Lower lobe of right lung (tissue), 2 donors: ENCODE data around the gene MCM6. TPM values are rescaled to one million over a fixed set of nuclear protein-coding genes. Genes with fewer than 3 reads are reported as not detected.
"Not testable (repeated sequence)": the region's sequence is repeated elsewhere in the genome, so short reads cannot be mapped to it uniquely, and the experiment has no call there.

Source experiments
- ATAC-seq, 2 donors: fragments of 200-7000 bp; cut with Tn5 transposase; one replicate each; pipeline ENCODE4 v1.9.1; 2020 to 2022; ENCODE audit warnings: mild to moderate bottlenecking in 2 of 2, moderate library complexity in 2 of 2
- DNase-seq: peaks from one replicate; pipeline ENCODE4 v3.0.0-alpha.2; 2020
- H3K27ac ChIP-seq: fragments of 200-600 bp; one replicate; pipeline ENCODE4 v1.8.0; 2022
- H3K27me3 ChIP-seq: fragments of 200-600 bp; one replicate; pipeline ENCODE4 v1.8.0; 2022; ENCODE audit warnings: low read depth
- H3K36me3 ChIP-seq: fragments of 200-600 bp; one replicate; pipeline ENCODE4 v1.8.0; 2022; ENCODE audit warnings: mild to moderate bottlenecking
- H3K4me1 ChIP-seq: fragments of 200-600 bp; one replicate; pipeline ENCODE4 v1.8.0; 2022
- H3K4me3 ChIP-seq: fragments of 200-600 bp; one replicate; pipeline ENCODE4 v1.8.0; 2022; ENCODE audit warnings: mild to moderate bottlenecking
- H3K9me3 ChIP-seq: fragments of 200-600 bp; one replicate; pipeline ENCODE4 v1.8.0; 2022
- intact Hi-C: fragments of 100-400 bp; cut with DNase I; formaldehyde crosslinking; loops from one replicate; pipeline ENCODE4 v1.11.0; 2022
- total RNA-seq: library from RNA; stranded (reverse); fragmentation: NEBNext Ultra II Directional; extraction: Animal tissue kit (Norgen Biotek cat#: 25700); gene quantifications from one replicate; pipeline ENCODE4 v1.2.1, GENCODE V29; 2021
- TF ChIP-seq, protein P1 (sequence below): fragments of 200-600 bp; IDR thresholded peaks from one replicate; pipeline ENCODE4 v1.8.0; 2022; ENCODE audit warnings: antibody characterized with exemption, mild to moderate bottlenecking
- donor health status: DM: no; HTN: yes; CAD: no; lungs with severe emphysema.

Gene MCM6
- total RNA-seq, 1 donor from 2014 or later = 8.7 TPM

DNA sequence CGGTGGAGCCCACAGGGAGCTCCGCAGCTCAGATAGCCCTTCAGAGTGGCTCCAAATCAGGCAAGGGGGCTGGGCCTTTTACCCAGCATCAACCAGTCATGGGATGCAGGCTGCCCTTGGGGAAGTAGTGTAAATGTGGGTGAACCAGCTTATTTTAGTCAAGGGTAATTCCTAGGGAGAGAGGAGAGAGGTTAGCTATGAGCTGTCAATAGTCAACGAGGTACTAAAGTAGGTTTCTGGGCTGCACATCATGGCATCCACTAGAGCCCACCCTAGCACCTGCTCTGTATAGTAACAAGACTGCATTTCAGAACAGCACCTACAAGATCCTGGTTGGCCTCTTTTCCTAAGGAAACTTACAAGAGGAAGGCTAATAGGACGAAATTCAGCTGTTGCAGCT lies 9.5 kb upstream of the MCM6 start:
- ATAC-seq = no peak
- no peak for DNase-seq
- no peak overlapping the region for H3K27ac ChIP-seq
- no peaks in the 10 kb centered on the region for H3K4me1 ChIP-seq
- no peak overlapping the region for H3K4me3 ChIP-seq
- intact Hi-C loops = no loop called here
- H3K27me3 ChIP-seq = peaks cover 10% of the 10 kb centered on the region
- no peaks in the 10 kb centered on the region for H3K36me3 ChIP-seq
- H3K9me3 ChIP-seq = no peaks in the 10 kb centered on the region
- TF ChIP-seq, protein P1, sequence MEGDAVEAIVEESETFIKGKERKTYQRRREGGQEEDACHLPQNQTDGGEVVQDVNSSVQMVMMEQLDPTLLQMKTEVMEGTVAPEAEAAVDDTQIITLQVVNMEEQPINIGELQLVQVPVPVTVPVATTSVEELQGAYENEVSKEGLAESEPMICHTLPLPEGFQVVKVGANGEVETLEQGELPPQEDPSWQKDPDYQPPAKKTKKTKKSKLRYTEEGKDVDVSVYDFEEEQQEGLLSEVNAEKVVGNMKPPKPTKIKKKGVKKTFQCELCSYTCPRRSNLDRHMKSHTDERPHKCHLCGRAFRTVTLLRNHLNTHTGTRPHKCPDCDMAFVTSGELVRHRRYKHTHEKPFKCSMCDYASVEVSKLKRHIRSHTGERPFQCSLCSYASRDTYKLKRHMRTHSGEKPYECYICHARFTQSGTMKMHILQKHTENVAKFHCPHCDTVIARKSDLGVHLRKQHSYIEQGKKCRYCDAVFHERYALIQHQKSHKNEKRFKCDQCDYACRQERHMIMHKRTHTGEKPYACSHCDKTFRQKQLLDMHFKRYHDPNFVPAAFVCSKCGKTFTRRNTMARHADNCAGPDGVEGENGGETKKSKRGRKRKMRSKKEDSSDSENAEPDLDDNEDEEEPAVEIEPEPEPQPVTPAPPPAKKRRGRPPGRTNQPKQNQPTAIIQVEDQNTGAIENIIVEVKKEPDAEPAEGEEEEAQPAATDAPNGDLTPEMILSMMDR = no peak

DNA sequence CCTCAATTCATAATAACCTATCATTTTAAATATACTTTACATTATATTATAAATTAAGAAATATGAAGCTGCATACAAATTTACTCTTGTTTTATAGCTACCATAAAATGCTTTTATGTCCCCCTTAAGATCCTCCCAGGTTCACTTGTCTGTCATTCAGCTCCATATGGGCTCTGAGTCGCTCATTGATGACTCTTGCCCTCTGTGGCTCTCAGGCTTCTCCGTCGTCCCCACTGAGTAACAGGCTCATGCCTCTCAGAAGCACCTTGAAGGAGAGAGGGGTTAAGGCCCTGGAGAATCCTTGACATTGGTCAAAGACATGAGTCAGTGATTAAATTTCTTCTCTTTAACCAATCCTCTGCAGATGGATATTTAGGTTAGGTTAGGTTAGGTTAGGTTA lies 6.2 kb upstream of the MCM6 start:
- no peak for DNase-seq
- TF ChIP-seq, protein P1 = no peak
- intact Hi-C loops = no loop called here
- Histone ChIP-seq H3K9me3 (no peaks in the 10 kb centered on the region), H3K4me3 (no peak overlapping the region), H3K36me3 (no peaks in the 10 kb centered on the region), H3K27me3 (peaks cover 10% of the 10 kb centered on the region), H3K27ac (no peak overlapping the region), H3K4me1 (no peaks in the 10 kb centered on the region)
- ATAC-seq = no peak

DNA sequence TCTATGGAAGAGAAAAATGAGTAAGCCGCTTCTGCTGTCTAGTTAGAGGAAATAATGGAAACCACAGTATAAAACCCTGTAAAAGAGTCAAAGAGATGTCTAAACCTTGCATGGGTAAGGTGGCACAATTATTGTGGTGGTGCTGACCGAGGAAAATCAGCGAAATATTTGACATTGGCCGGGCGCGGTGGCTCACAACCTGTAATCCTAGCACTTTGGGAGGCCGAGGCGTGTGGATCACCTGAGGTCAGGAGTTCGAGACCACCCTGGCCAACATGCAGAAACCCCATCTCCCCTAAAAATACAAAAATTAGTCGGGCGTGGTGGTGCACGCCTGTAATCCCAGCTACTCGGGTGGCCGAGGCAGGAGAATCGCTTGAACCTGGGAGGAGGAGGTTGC lies 527 bp upstream of the MCM6 start:
- Histone ChIP-seq H3K4me1 (peaks cover 17% of the 10 kb centered on the region), H3K27ac (peak overlapping the region; percentile 82), H3K4me3 (peak overlapping the region; percentile 82)
- H3K9me3 ChIP-seq, DNase-seq, ATAC-seq, H3K36me3 ChIP-seq, intact Hi-C loops, H3K27me3 ChIP-seq: not testable (repeated sequence)

DNA sequence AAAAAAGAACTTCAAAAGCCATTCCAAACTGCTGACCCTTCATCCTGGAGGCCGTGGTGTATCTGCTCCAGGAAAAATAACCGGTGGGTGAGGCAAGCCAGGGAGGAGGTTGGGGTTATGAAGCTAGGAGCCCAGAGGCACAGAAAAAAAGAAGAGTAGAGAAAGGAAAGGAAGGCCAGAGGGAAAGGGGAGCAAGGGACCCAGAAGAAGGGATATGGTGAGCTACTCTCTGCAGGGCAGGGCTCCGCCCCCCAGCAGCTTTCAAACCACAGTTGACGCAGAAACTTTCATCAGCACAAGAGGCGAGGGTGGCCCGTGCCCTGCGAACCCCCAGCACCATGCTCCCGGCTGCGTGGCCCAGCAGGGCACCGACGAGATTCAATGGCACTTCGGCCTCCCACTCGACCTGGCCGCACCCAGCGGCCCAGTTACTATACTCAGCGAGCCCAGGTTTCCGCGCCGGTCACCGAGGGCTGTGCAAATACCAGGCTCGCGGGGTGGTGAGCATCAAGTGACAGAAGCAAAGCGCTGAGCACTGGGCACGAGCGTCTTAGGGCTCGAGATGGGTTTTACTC lies 665 bp downstream of the MCM6 start:
- H3K9me3 ChIP-seq = no peaks in the 10 kb centered on the region
- peak overlapping the region; percentile 82 for H3K27ac ChIP-seq
- H3K36me3 ChIP-seq = peaks cover 10% of the 10 kb centered on the region
- intact Hi-C loops = no loop called here
- no peaks in the 10 kb centered on the region for H3K27me3 ChIP-seq
- DNase-seq = peak; percentile 77
- TF ChIP-seq, protein P1 = no peak
- peak overlapping the region; percentile 82 for H3K4me3 ChIP-seq
- H3K4me1 ChIP-seq = peaks cover 17% of the 10 kb centered on the region
- peak; percentile 77 to 82 for ATAC-seq

DNA sequence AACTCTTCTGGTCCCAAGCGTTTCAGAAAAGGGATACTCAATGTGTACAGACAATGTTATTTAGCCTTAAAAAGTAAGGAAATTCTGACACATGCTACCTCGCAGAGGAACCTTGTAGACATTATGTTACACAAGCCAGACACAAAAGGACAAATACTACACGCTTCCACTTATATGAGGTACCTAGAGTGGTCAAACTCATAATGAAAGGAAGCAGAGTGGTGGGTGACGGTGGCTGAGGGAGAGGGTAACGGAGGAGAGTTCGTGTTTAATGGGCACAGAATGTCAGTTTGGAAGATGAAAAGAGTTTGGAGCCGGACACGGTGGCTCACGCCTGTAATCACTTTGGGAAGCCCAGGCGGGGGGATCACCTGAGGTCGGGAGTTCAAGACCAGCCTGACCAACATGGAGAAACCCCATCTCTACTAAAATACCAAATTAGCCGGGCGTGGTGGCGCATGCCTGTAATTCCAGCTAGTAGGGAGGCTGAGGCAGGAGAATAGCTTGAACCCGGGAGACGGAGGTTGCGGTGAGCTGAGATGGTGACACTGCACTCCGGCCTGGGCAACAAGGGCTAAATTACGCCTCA lies 1.4 kb downstream of the MCM6 start:
- DNase-seq (no peak), ATAC-seq (no peak)
- peaks cover 16% of the 10 kb centered on the region for H3K36me3 ChIP-seq
- TF ChIP-seq, protein P1 = no peak
- H3K27me3 ChIP-seq = no peaks in the 10 kb centered on the region
- H3K4me1 ChIP-seq = peaks cover 17% of the 10 kb centered on the region
- intact Hi-C loops = no loop called here
- peak overlapping the region; percentile 82 for H3K4me3 ChIP-seq
- no peak overlapping the region for H3K27ac ChIP-seq
- no peaks in the 10 kb centered on the region for H3K9me3 ChIP-seq

DNA sequence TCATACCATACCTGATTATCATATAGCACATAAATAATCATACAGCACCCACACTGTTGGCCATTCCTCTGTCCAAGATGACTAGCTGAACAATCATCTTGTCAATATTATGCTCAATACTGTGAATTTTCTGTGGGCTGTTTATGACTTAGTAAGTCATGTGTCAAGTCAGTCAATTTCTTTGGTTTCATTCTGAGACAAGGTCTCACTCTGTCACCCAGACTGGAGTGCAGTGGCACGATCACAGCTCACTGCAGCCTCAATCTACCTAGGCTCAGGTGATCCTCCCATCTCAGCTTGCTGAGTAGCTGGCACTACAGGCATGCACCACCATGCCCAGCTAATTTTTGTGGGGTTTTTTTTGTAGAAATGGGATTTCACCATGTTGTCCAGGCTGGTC lies 5.7 kb downstream of the MCM6 start:
- H3K27me3 ChIP-seq = no peaks in the 10 kb centered on the region
- peaks cover 11% of the 10 kb centered on the region for H3K4me1 ChIP-seq
- no peak for DNase-seq
- peaks cover 50% of the 10 kb centered on the region for H3K36me3 ChIP-seq
- H3K4me3 ChIP-seq = no peak overlapping the region
- no peak overlapping the region for H3K27ac ChIP-seq
- TF ChIP-seq, protein P1 = no peak
- intact Hi-C loops = no loop called here
- ATAC-seq = no peak
- H3K9me3 ChIP-seq = no peaks in the 10 kb centered on the region
